ENCODE data around the gene RAI1. TPM values are rescaled to one million over a fixed set of nuclear protein-coding genes. Genes with fewer than 3 reads are reported as not detected.

Gene RAI1
- total and polyA plus RNA-seq, 7 donors = 1.8 to 31.9 (median 9.3) TPM

DNA sequence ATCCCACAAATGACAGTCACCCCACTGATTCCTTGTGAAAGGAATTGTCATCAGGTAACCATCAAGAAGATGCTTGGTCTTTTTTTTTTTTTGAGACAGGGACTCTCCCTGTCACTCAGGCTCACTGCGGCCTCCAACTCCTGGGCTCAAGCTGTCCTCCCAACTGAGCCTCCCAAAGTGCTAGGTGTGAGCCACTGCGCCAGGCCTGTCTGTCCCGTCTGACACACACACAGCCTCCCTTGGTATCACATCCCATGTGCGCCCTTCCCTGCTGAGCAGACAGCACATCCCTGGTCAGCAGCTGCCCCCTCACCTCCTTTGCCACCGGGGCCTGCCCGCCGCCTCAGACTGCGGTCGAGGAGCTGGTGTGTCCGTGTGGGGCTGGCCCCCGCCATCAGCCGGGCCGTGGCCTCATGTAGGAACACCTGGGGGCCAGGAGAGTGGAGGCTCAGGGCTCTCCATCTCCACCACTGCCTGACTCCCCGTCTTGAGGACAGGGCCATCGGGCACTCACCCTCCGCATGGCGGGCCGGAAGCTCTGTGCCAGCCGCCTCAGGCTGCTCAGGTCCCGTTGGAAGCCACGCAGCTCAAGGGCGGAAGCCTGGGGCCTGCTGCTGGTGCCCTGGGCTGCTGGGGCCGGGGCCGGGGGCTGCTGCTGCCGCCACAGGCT, 131.9 kb downstream of the RAI1 start:
- H3K36me3 ChIP-seq = peaks cover 11 to 48% (median 40%) of the 10 kb centered on the region in 4 donors
- no peak for DNase-seq
- H3K4me1 ChIP-seq = peaks cover 0 to 67% (median 62%) of the 10 kb centered on the region in 4 donors
- H3K9me3 ChIP-seq = no peaks in the 10 kb centered on the region
- no peaks in the 10 kb centered on the region for H3K27me3 ChIP-seq
- H3K27ac ChIP-seq = peak overlapping the region in 3 of 4 donors; percentile 79 to 90 (median 87)
- no peak overlapping the region for H3K4me3 ChIP-seq
- 91 to 95% methylated on average over 25 of the region's 25 CpGs for WGBS, 2 donors
- no peak for TF ChIP-seq POLR2A (IDR thresholded peaks at IDR 0.05)
- no peak for TF ChIP-seq POLR2AphosphoS5 (IDR thresholded peaks at IDR 0.05)
- TF ChIP-seq CTCF (IDR thresholded peaks at IDR 0.05) = no peak
- no peak for TF ChIP-seq EP300 (IDR thresholded peaks at IDR 0.05)
- intact Hi-C loops (cut with DNase I) = loop anchor here (2.0 to 5.0 kb wide), 3 partner anchors 106 to 159 kb away; partner anchors contain the start of genes DRC3, RAI1 and TOM1L2

- Histone ChIP-seq H3K9me3 (no peaks in the 10 kb centered on the region), H3K4me1 (peaks cover 0 to 70% (median 66%) of the 10 kb centered on the region in 4 donors), H3K36me3 (peaks cover 12 to 54% (median 43%) of the 10 kb centered on the region in 4 donors), H3K27ac (peak overlapping the region in 2 of 4 donors; percentile 66 to 79), H3K4me3 (no peak overlapping the region), H3K27me3 (no peaks in the 10 kb centered on the region)
- intact Hi-C loops (cut with DNase I) = loop anchor here (2.0 to 5.0 kb wide), 3 partner anchors 105 to 159 kb away; partner anchors contain the start of genes DRC3, RAI1 and TOM1L2
- WGBS, 2 donors = 86 to 87% methylated on average over 16 of the region's 16 CpGs
- TF ChIP-seq CTCF (IDR thresholded peaks at IDR 0.05) (no peak), POLR2A (IDR thresholded peaks at IDR 0.05) (no peak), EP300 (IDR thresholded peaks at IDR 0.05) (no peak), POLR2AphosphoS5 (IDR thresholded peaks at IDR 0.05) (no peak)
- no peak for DNase-seq
Observed at GRCh38 chr17:17813725-17814095, 132.5 kb downstream of the RAI1 start.

DNA sequence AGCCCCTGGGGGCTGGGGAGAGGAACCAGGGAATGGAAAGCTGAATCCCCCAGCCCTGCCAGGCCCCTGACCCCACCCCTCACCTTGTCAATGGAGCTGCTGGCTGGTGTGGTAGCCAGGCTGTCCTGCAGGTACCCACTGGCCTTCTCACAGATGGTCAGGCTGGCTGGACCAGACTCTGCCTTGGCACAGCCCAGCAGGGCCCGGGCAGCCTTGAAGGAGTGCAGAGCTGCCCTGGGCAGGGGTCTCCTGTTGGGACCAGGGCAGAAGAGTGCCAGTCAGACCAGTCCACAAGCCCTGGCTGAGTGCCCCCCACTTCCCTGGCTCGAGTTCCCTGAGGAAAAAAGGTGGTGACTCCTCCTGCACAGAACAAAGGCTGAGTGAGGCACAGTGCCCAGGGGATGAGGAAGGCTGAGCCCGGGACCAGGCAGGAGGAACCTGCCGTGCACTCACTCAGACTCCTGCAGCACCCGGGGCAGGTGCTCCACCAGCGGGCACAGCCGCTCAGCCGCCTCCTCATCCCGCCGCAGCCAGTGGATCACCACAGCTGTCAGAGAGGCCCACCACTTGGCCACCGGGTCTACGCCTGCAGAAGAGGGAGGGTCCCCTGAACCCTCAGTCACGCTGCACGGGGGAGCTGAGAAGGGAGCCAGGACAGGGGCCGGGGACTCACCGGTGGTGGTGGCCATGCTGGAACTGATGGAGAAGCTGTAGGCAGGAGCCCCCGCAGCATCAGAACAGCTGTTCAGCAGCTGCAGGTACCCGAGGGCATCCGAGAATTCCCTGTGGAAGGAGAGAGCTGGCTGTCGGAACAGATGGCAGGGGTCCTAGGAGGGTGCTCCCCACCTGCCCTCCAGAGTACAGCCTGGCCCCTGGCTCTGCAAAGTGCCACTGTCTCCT, 133.2 kb downstream of the RAI1 start:
- Histone ChIP-seq H3K9me3 (no peaks in the 10 kb centered on the region), H3K4me1 (peaks cover 0 to 70% (median 66%) of the 10 kb centered on the region in 4 donors), H3K36me3 (peaks cover 19 to 61% (median 50%) of the 10 kb centered on the region in 4 donors), H3K4me3 (no peak overlapping the region), H3K27me3 (no peaks in the 10 kb centered on the region), H3K27ac (peak overlapping the region in 3 of 4 donors; percentile 50 to 66 (median 57))
- no peak for DNase-seq
- 87 to 91% methylated on average over 20 of the region's 20 CpGs for WGBS, 2 donors
- intact Hi-C loops (cut with DNase I) = loop anchor here (5.0 kb wide), 2 partner anchors 132 to 158 kb away; partner anchors contain the start of genes DRC3, RAI1 and TOM1L2
- TF ChIP-seq POLR2AphosphoS5 (IDR thresholded peaks at IDR 0.05) (no peak), CTCF (IDR thresholded peaks at IDR 0.05) (no peak), POLR2A (IDR thresholded peaks at IDR 0.05) (no peak), EP300 (IDR thresholded peaks at IDR 0.05) (no peak)

- no peaks in the 10 kb centered on the region for H3K27me3 ChIP-seq
- TF ChIP-seq EP300 (IDR thresholded peaks at IDR 0.05) (no peak), CTCF (IDR thresholded peaks at IDR 0.05) (no peak), POLR2A (IDR thresholded peaks at IDR 0.05) (no peak), POLR2AphosphoS5 (IDR thresholded peaks at IDR 0.05) (no peak)
- WGBS, 2 donors = 85% methylated on average over 8 of the region's 8 CpGs
- no peak for DNase-seq
- H3K4me1 ChIP-seq = peaks cover 0 to 70% (median 67%) of the 10 kb centered on the region in 4 donors
- H3K4me3 ChIP-seq = no peak overlapping the region
- peaks cover 25 to 67% (median 52%) of the 10 kb centered on the region in 4 donors for H3K36me3 ChIP-seq
- no peaks in the 10 kb centered on the region for H3K9me3 ChIP-seq
- H3K27ac ChIP-seq = peak overlapping the region in 3 of 4 donors; percentile 50 to 66 (median 57)
- intact Hi-C loops (cut with DNase I) = no loop called here
Observed at GRCh38 chr17:17815062-17815406, 133.8 kb downstream of the RAI1 start.

All from sigmoid colon (tissue), 7 donors.